ENCODE results near the gene RBM4B.

RBM4B gene

GRCh38 chr11:66628061-66628603 is 49.6 kb downstream of the RBM4B start:
- H2BK12ac ChIP-seq (ENCODE audit: low read length in 2 of 2) = no peak overlapping the region
- H2AFZ ChIP-seq (ENCODE audit: low read depth, low read length) = no peak overlapping the region
- no peaks in the 10 kb centered on the region for H3K9me3 ChIP-seq (ENCODE audit: control insufficient read depth, low read length)
- no peaks in the 10 kb centered on the region for H3K27me3 ChIP-seq (ENCODE audit: control insufficient read depth in 1 of 2, insufficient read depth in 1 of 2, low read length in 2 of 2)
- H3K18ac ChIP-seq (ENCODE audit: low read depth in 1 of 2, low read length in 2 of 2) = no peak overlapping the region
- H3K4me1 ChIP-seq (ENCODE audit: control insufficient read depth, insufficient read depth, low read depth, low read length) = no peaks in the 10 kb centered on the region
- no peak overlapping the region for H3K4me3 ChIP-seq (ENCODE audit: insufficient read depth in 1 of 2, low read depth in 1 of 2, low read length in 2 of 2)
- H2AK5ac ChIP-seq (ENCODE audit: low read length, severe bottlenecking) = no peak overlapping the region
- no peak overlapping the region for H3K23ac ChIP-seq (ENCODE audit: low read length in 2 of 2)
- H2BK120ac ChIP-seq (ENCODE audit: low read depth, low read length) = no peak overlapping the region
- H3K27ac ChIP-seq (ENCODE audit: low read length, poor library complexity, severe bottlenecking) = no peak overlapping the region
- no peak for DNase-seq
- no peak overlapping the region for H2BK5ac ChIP-seq (ENCODE audit: low read depth, low read length, poor library complexity, severe bottlenecking)
- H3K14ac ChIP-seq (ENCODE audit: low read length in 2 of 2) = no peak overlapping the region
- H3K36me3 ChIP-seq (ENCODE audit: control insufficient read depth in 1 of 2, insufficient read depth in 2 of 2, low read depth in 1 of 2, low read length in 2 of 2) = peaks cover 62 to 88% of the 10 kb centered on the region in 2 experiments
- peaks cover 3% of the 10 kb centered on the region for H3K79me1 ChIP-seq (replicated peaks; ENCODE audit: low read length, poor library complexity, severe bottlenecking)
- no peak overlapping the region for H4K91ac ChIP-seq (ENCODE audit: low read length)
- no peak overlapping the region for H2BK15ac ChIP-seq (ENCODE audit: low read depth, poor library complexity, severe bottlenecking)
- H3K4ac ChIP-seq (ENCODE audit: low read depth in 1 of 2, low read length in 2 of 2) = no peak overlapping the region
- WGBS = 98% methylated on average over 7 of the region's 7 CpGs
- no peak overlapping the region for H3K9ac ChIP-seq (ENCODE audit: low read length)
- H3K4me2 ChIP-seq (ENCODE audit: low read length, poor library complexity, severe bottlenecking) = no peak overlapping the region
- no peak overlapping the region for H4K8ac ChIP-seq (ENCODE audit: low read length)

DNA sequence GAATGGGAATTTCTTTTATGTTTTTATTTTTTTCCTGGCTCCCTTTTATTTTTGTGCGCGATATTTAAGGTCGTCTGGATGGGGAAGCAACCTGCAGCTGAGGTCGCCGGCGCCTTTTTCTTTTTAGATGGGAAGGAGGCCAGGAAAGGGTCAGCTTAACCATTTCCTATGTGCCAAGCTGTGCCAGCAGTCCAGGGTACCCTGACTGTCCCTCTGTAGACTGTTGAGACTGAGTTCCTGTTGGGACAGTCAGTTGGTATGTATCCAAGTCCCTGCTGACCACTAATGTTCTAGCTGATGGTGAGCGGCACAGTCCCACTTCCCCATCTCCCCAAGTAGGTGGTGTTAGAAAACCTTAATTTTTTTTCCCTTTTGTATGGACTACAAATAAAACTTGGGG is 50.8 kb downstream of the RBM4B start:
- no peak overlapping the region for H2AK5ac ChIP-seq (ENCODE audit: low read length, severe bottlenecking)
- H3K4ac ChIP-seq (ENCODE audit: low read depth in 1 of 2, low read length in 2 of 2) = no peak overlapping the region
- no peak overlapping the region for H3K4me3 ChIP-seq (ENCODE audit: insufficient read depth in 1 of 2, low read depth in 1 of 2, low read length in 2 of 2)
- no peak overlapping the region for H2BK15ac ChIP-seq (ENCODE audit: low read depth, poor library complexity, severe bottlenecking)
- H3K23ac ChIP-seq (ENCODE audit: low read length in 2 of 2) = no peak overlapping the region
- no peaks in the 10 kb centered on the region for H3K27me3 ChIP-seq (ENCODE audit: control insufficient read depth in 1 of 2, insufficient read depth in 1 of 2, low read length in 2 of 2)
- H3K27ac ChIP-seq (ENCODE audit: low read length, poor library complexity, severe bottlenecking) = no peak overlapping the region
- DNase-seq = no peak
- 96% methylated on average over 6 of the region's 7 CpGs for WGBS
- no peak overlapping the region for H3K18ac ChIP-seq (ENCODE audit: low read depth in 1 of 2, low read length in 2 of 2)
- H3K36me3 ChIP-seq (ENCODE audit: control insufficient read depth in 1 of 2, insufficient read depth in 2 of 2, low read depth in 1 of 2, low read length in 2 of 2) = peaks cover 61 to 90% of the 10 kb centered on the region in 2 experiments
- H3K9ac ChIP-seq (ENCODE audit: low read length) = no peak overlapping the region
- H3K79me1 ChIP-seq (replicated peaks; ENCODE audit: low read length, poor library complexity, severe bottlenecking) = peaks cover 3% of the 10 kb centered on the region
- H4K91ac ChIP-seq (ENCODE audit: low read length) = no peak overlapping the region
- no peak overlapping the region for H2BK120ac ChIP-seq (ENCODE audit: low read depth, low read length)
- no peak overlapping the region for H3K4me2 ChIP-seq (ENCODE audit: low read length, poor library complexity, severe bottlenecking)
- no peak overlapping the region for H2BK5ac ChIP-seq (ENCODE audit: low read depth, low read length, poor library complexity, severe bottlenecking)
- H3K14ac ChIP-seq (ENCODE audit: low read length in 2 of 2) = no peak overlapping the region
- H2BK12ac ChIP-seq (ENCODE audit: low read length in 2 of 2) = no peak overlapping the region
- no peak overlapping the region for H2AFZ ChIP-seq (ENCODE audit: low read depth, low read length)
- no peaks in the 10 kb centered on the region for H3K4me1 ChIP-seq (ENCODE audit: control insufficient read depth, insufficient read depth, low read depth, low read length)
- no peaks in the 10 kb centered on the region for H3K9me3 ChIP-seq (ENCODE audit: control insufficient read depth, low read length)
- H4K8ac ChIP-seq (ENCODE audit: low read length) = no peak overlapping the region

DNA sequence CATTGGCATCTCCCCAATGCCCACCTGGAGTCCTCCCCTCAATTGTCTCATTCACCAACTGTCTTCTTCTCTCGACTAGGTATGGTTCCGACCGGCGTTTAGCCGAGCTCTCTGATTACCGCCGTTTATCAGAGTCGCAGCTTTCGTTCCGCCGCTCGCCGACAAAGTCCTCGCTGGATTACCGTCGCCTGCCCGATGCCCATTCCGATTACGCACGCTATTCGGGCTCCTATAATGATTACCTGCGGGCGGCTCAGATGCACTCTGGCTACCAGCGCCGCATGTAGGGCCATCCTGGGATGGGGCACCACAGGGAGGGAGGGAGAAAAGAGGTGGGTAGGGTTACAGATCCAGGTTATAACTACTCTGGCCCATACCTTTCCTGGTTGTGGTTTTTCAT is 51.3 kb downstream of the RBM4B start:
- no peak for DNase-seq
- no peak overlapping the region for H2AK5ac ChIP-seq (ENCODE audit: low read length, severe bottlenecking)
- no peak overlapping the region for H3K27ac ChIP-seq (ENCODE audit: low read length, poor library complexity, severe bottlenecking)
- peaks cover 61 to 90% of the 10 kb centered on the region in 2 experiments for H3K36me3 ChIP-seq (ENCODE audit: control insufficient read depth in 1 of 2, insufficient read depth in 2 of 2, low read depth in 1 of 2, low read length in 2 of 2)
- H3K14ac ChIP-seq (ENCODE audit: low read length in 2 of 2) = no peak overlapping the region
- no peak overlapping the region for H4K91ac ChIP-seq (ENCODE audit: low read length)
- H3K4me2 ChIP-seq (ENCODE audit: low read length, poor library complexity, severe bottlenecking) = no peak overlapping the region
- H3K9ac ChIP-seq (ENCODE audit: low read length) = no peak overlapping the region
- no peak overlapping the region for H2BK120ac ChIP-seq (ENCODE audit: low read depth, low read length)
- H3K18ac ChIP-seq (ENCODE audit: low read depth in 1 of 2, low read length in 2 of 2) = no peak overlapping the region
- no peaks in the 10 kb centered on the region for H3K9me3 ChIP-seq (ENCODE audit: control insufficient read depth, low read length)
- H3K4ac ChIP-seq (ENCODE audit: low read depth in 1 of 2, low read length in 2 of 2) = no peak overlapping the region
- H3K4me1 ChIP-seq (ENCODE audit: control insufficient read depth, insufficient read depth, low read depth, low read length) = no peaks in the 10 kb centered on the region
- no peak overlapping the region for H2AFZ ChIP-seq (ENCODE audit: low read depth, low read length)
- H3K23ac ChIP-seq (ENCODE audit: low read length in 2 of 2) = no peak overlapping the region
- H3K79me1 ChIP-seq (replicated peaks; ENCODE audit: low read length, poor library complexity, severe bottlenecking) = peaks cover 3% of the 10 kb centered on the region
- H2BK15ac ChIP-seq (ENCODE audit: low read depth, poor library complexity, severe bottlenecking) = no peak overlapping the region
- H4K8ac ChIP-seq (ENCODE audit: low read length) = no peak overlapping the region
- 98% methylated on average over 25 of the region's 25 CpGs for WGBS
- no peak overlapping the region for H3K4me3 ChIP-seq (ENCODE audit: insufficient read depth in 1 of 2, low read depth in 1 of 2, low read length in 2 of 2)
- no peak overlapping the region for H2BK5ac ChIP-seq (ENCODE audit: low read depth, low read length, poor library complexity, severe bottlenecking)
- H2BK12ac ChIP-seq (ENCODE audit: low read length in 2 of 2) = no peak overlapping the region
- H3K27me3 ChIP-seq (ENCODE audit: control insufficient read depth in 1 of 2, insufficient read depth in 1 of 2, low read length in 2 of 2) = no peaks in the 10 kb centered on the region

DNA sequence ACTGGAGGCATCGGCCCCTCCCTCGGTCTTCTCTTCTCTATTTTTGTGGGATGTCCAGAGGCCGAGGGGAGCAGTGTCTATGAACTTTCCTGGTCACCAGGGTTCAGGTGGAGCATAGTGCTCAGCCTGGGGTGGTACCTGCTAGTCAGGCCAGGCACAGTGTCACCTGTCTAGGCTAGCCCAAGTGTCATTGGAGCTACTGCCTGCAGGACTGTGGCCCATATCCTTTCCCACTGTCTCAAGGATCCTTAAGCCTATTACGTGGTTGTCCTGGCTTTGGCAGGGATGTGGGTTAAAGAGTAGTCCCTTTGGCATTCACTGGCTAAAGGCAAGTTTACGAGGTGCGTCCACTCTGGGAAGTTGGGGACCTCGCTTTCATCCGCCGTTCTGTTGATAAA is 51.9 kb downstream of the RBM4B start:
- Histone ChIP-seq H3K4me2 (ENCODE audit: low read length, poor library complexity, severe bottlenecking) (no peak overlapping the region), H3K9me3 (ENCODE audit: control insufficient read depth, low read length) (no peaks in the 10 kb centered on the region), H3K36me3 (ENCODE audit: control insufficient read depth in 1 of 2, insufficient read depth in 2 of 2, low read depth in 1 of 2, low read length in 2 of 2) (peaks cover 64 to 91% of the 10 kb centered on the region in 2 experiments), H2BK15ac (ENCODE audit: low read depth, poor library complexity, severe bottlenecking) (no peak overlapping the region), H3K27ac (ENCODE audit: low read length, poor library complexity, severe bottlenecking) (no peak overlapping the region), H3K79me1 (replicated peaks; ENCODE audit: low read length, poor library complexity, severe bottlenecking) (peaks cover 3% of the 10 kb centered on the region), H4K8ac (ENCODE audit: low read length) (no peak overlapping the region), H3K14ac (ENCODE audit: low read length in 2 of 2) (no peak overlapping the region), H3K18ac (ENCODE audit: low read depth in 1 of 2, low read length in 2 of 2) (no peak overlapping the region), H2BK120ac (ENCODE audit: low read depth, low read length) (no peak overlapping the region), H2AK5ac (ENCODE audit: low read length, severe bottlenecking) (no peak overlapping the region), H4K91ac (ENCODE audit: low read length) (no peak overlapping the region), H3K4me3 (ENCODE audit: insufficient read depth in 1 of 2, low read depth in 1 of 2, low read length in 2 of 2) (no peak overlapping the region), H3K4ac (ENCODE audit: low read depth in 1 of 2, low read length in 2 of 2) (no peak overlapping the region), H2BK12ac (ENCODE audit: low read length in 2 of 2) (no peak overlapping the region), H3K4me1 (ENCODE audit: control insufficient read depth, insufficient read depth, low read depth, low read length) (peaks cover 1% of the 10 kb centered on the region), H3K23ac (ENCODE audit: low read length in 2 of 2) (no peak overlapping the region), H2BK5ac (ENCODE audit: low read depth, low read length, poor library complexity, severe bottlenecking) (no peak overlapping the region), H2AFZ (ENCODE audit: low read depth, low read length) (no peak overlapping the region), H3K27me3 (ENCODE audit: control insufficient read depth in 1 of 2, insufficient read depth in 1 of 2, low read length in 2 of 2) (no peaks in the 10 kb centered on the region), H3K9ac (ENCODE audit: low read length) (no peak overlapping the region)
- no peak for DNase-seq
- 98% methylated on average over 9 of the region's 9 CpGs for WGBS

Measured in mesenchymal stem cell (in vitro differentiated cells and primary cell).